CD4-positive, alpha-beta T cell treated with Interleukin-17A for 1 hour (primary cell): ENCODE data around the gene PEAK1.

Experiments
- DNase-seq: peaks from one replicate; pipeline ENCODE4 v3.0.0-alpha.2; 2020

PEAK1 gene

GRCh38 chr15:77396692-77397091 lies 23.2 kb downstream of the PEAK1 start:
- no peak for DNase-seq

DNA sequence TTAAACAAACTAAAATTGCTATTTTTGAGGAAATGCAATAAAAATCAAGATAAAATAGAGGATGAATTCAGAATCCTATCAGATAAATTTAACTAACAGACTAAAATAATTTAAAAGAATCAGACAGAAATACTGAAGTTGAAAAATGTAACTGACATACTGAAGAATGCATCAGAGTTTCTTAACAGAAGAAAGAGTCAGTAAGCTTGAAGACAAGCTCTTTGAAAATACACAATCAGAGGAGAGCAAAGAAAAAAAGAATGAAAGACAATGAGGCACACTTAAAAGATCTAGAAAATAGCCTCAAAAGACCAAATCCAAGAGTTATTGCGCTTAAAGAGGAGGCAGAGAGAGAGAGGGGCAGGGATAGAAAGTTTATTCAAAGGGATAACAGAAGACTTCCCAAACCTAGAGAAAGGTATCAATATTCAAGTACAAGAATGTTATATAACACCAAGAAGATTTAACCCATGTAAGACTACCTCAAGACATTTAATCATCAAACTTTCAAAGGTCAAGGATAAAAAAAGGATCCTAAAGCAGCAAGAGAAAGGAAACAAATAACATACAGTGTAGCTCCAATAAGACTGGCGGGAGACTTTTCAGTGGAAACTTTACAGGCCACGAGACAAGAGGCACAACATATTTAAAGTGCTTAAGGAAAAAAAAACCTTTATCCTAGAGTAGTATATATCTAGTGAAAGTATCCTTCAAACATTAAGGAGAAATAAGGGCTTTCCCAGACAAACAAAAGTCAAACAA lies 24.7 kb downstream of the PEAK1 start:
- DNase-seq: no peak

DNA sequence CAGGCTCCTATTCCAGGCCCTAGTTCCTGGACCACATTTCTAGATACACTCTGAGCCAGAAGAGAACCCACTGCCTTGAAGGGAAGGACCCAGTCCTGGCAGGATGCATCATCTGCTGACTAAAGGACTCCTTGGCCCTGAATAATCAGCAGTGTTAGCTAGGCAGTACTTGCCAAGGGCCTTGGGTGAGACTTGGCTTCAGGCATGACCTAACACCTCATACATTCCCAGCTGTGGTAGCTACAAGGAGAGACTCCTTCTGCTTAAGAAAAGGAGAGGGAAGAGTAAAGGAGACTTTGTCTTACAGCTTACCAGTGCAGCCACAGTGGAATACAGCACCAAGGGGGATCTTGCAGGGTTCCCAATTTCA lies 26.4 kb downstream of the PEAK1 start:
- no peak for DNase-seq

- no peak for DNase-seq
Observed at GRCh38 chr15:77392762-77393470, 27.0 kb downstream of the PEAK1 start.

GRCh38 chr15:77391372-77391951 lies 28.4 kb downstream of the PEAK1 start:
- DNase-seq: no peak

DNA sequence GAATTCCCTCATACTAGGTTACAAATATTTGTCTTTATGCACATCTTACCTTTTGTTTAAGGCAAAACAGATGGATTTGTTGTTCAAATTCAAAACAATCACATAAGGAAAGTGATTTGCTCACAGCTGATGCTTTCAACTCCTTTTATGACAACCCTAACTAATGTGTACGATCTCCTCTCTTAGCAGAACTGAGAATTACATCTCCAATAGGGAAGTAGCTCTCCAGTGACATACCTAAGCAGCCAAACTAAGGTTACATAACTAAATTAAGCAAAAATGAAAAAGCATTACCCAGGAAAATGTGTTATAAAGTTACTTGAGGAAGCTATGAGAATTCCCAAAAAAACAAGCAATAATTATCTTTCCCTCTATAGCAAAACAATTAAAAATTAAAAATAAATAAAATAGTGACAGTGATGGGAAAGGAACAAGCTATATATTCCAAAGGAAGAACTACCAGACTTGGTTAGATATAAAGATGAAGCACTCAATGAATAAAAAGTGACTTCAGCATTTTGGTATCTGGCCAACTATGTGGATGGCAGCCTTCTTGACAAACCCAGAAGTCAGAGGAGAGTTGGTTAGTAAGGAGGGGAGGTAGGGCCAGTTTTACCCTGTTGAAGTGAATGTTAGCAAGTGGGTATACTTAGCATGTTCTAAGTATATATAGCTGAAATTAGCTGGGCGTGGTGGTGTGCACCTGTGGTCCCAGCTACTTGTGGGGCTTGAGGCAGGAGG lies 32.4 kb downstream of the PEAK1 start:
- DNase-seq: no peak

DNA sequence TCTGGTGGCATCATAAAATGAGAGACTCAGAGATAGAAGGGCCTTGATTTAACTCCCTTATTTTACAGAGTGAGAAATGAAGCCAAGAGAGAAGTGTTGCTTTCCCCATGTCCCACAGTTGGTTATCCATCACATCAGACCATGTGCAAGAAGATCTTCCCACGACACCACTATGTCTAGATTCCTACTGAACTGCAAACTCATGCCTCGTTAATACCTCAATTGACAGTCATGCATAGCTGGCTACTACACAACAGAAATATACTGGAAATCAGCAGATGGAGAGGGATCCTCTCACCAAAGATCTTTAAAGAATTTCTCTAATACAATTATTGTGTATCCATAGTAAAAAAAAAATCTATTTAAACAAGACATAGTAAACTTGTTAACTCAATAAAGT lies 33.3 kb downstream of the PEAK1 start:
- no peak for DNase-seq

DNA sequence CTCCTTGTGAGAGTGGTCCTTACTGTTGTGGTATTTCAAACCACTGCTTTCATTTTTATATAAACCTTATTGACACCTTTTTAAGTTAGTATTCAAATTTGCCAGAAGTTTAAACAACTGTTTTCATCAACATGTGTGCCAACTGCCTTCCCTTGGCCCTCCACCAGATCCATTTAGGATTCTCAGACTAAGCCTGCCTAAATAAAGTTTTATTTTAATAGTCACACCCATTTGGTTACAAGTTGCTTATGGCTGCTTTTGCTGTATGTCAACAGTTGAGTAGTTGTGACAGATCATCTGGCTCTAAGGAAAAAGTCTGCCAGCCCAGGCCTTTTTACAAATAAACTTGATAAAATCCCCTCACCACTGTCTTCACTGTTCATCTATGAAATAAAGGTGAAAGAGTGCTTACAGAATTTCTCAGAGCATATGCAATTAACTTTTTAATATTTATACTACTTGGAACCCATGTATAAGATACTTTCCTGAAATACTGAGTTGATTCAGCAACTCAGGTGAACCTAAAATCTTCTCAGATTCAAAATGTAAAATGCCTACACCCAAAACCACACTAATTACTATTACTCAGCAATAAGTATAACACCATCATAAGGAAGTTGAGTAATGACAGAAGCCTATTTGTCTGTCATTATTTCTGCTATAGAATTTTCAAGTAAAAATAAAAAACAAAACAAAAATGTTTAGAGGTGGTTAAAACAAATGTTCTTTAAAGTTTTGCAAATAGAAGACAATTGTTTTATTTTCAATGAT lies 35.1 kb downstream of the PEAK1 start:
- no peak for DNase-seq

DNA sequence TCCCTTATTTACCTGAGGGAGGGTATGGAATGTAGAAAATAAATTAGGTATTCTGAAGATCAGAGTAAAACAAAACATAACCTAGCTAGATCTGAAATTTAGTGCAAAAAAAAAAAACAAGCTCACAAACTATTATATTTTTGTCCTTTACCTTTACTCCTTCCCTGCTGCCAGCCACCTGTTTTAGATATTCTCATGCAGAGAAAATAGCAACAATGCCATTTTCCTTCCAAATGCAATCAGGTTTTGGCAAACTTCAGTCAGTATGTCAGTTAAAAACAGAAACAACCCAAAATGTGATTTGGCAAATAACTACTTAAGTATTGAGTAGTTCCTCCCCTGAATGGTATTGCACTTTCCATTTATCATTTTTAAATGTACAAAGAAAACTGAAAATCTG lies 35.8 kb downstream of the PEAK1 start:
- DNase-seq: no peak

- no peak for DNase-seq
Observed at GRCh38 chr15:77380033-77380432, 39.9 kb downstream of the PEAK1 start.

DNA sequence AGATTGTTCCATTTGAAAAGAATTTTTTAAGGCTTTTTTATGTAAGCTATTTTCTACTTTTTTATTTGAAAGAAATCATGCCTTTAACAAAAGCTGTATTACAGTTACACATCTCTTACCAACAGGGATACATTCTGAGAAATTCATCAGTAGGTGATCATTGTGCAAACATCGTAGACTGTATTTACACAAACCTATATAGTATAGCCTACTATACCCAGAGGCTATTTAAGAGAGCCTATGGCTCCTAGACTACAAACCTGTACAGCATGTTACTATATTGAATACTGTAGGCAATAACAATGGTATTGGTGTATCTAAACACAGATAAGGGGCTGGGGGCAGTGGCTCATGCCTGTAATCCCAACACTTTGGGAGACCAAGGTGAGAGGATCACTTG lies 43.1 kb downstream of the PEAK1 start:
- DNase-seq: no peak

- DNase-seq: no peak
Observed at GRCh38 chr15:77375133-77375532, 44.8 kb downstream of the PEAK1 start.

- no peak for DNase-seq
Observed at GRCh38 chr15:77373441-77373840, 46.5 kb downstream of the PEAK1 start.

- no peak for DNase-seq
Observed at GRCh38 chr15:77371850-77372563, 47.9 kb downstream of the PEAK1 start.

- DNase-seq: no peak
Observed at GRCh38 chr15:77370580-77370979, 49.3 kb downstream of the PEAK1 start.

DNA sequence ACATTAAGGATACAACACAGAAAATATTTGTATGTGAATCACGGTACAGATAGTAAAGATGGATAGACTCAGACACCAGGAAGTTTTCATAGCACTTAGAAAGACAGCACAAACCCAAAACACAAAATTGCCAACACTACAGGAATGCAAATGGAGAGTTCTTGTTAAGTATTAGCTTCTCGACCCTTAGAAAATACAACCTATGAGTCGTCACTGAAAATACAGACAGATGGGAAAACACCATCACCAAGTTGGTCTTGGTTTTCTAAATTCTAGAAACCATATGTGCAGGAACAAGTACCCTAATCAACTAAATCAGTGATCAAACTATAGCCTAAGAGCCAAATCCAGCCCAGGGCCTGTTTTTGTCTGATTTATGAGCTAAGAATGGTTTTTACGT lies 50.7 kb downstream of the PEAK1 start:
- DNase-seq: no peak

DNA sequence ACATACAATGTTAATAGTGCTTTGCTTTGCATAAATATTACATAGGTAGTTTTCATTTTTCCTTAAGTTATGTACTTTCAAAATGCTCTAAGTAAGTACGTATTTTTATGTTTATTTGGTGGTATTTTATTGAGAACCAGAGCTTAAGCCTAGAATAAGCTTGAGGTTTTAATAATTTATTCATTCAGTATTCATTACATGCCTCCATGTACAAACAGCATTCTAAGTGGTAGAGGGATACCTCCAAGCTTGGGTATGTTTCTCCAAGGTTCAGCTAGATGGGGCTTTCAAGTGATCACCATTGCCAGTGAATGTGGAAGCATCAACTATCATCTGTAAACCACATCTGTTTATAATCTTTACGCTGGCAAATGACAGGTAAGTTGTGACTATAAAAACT lies 52.3 kb downstream of the PEAK1 start:
- DNase-seq: no peak

DNA sequence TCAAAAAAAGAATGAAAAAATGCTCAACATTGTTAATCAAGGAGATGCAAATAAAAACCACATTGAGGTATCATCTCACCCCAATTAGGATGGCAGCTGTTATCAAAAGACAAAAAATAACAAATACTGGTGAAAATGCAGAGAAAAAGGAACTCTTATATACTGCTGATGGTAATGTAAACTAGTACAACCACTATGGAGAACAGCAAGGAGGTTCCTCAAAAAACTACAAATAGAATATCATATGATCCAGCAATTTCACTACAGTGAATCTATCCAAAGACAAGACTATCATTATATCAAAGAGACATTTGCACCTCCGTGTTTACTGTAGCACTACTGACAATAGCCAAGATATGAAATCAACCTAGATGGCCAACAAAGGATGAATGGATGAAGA lies 58.4 kb downstream of the PEAK1 start:
- DNase-seq: no peak

- no peak for DNase-seq
Observed at GRCh38 chr15:77358545-77359240, 61.2 kb downstream of the PEAK1 start.

- DNase-seq: no peak
Observed at GRCh38 chr15:77356305-77356704, 63.6 kb downstream of the PEAK1 start.

DNA sequence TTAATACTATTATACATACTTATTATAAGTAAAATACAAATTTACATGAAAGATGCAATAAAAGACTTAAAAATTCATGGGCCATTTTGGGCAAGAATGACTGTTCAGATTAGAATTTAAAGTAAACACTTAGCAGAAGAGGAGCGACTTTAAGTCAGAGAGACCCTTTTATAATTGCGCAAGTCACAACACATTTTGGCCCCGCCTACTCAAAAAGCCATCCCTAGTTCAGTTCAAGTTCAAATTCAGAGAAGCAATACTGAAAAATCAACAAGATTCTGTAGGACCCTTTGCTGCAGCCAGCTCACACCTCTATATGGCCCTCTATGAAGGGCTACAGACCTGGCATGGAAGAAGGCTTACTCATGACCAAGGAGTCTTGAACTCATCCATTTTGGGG lies 64.6 kb downstream of the PEAK1 start:
- DNase-seq: no peak

- no peak for DNase-seq
Observed at GRCh38 chr15:77354063-77354462, 65.8 kb downstream of the PEAK1 start.
